ENCODE measurements around the gene GATC.

GRCh38 chr12:120432772-120433525 is 13.3 kb upstream of the GATC start:
- TF ChIP-seq SMC3 (IDR thresholded peaks at IDR 0.05; ENCODE audit: low read depth, low read length) (no peak), USF2 (IDR thresholded peaks at IDR 0.05; ENCODE audit: low read depth, low read length) (no peak), CTCF (conservative IDR thresholded peaks at IDR 0.05; ENCODE audit: low read depth, low read length) (no peak), CEBPB (IDR thresholded peaks at IDR 0.05; ENCODE audit: low read depth, low read length) (no peak), CHD1 (IDR thresholded peaks at IDR 0.05; ENCODE audit: low read depth, low read length) (no peak)
